GM10847 (cell line): ENCODE measurements around the gene TSPAN2.

Experiments
- POLR2A ChIP-seq: IDR thresholded peaks from 2 replicates; pipeline ENCODE4 v1.6.1; 2011; ENCODE audit not compliant: insufficient read length; ENCODE audit errors: extremely low read depth

Gene TSPAN2

GRCh38 chr1:115090956-115091355, 1.7 kb upstream of the TSPAN2 start:
- TF ChIP-seq POLR2A: no peak

DNA sequence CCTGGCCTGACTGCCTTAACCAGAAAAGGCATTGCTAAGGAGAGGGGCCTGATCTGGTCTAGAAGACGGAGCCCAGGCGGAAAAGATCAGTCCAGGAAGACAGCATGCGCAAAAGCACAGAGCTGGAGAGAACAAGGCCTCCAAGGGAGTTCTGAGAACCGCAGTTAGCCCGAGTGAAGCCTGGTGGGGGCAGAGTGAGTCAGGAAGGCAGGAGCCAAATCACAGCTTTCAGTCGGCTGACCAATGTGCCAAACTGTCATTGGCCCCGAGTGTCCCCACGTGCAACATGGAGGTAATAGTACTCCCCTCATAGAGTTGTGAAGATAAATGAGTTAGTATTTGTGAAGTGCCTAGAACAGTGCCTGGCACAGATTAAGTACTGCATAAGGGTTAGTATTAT, 1.2 kb upstream of the TSPAN2 start:
- TF ChIP-seq POLR2A: no peak

DNA sequence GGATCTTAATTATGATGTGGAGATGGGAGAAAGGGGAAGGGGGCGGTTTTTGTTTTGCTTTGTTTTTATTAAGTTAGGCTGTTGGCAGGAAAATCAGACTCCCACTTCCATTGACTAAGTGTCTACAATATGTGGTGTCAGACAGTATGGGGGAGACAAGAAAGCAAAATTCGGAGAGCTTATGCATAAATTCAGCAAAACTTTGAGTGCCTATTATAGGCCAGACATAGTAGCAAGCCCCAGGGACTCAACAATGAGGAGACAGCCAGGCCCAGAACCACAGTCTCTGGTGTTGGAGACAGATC, 835 bp upstream of the TSPAN2 start:
- no peak for TF ChIP-seq POLR2A

DNA sequence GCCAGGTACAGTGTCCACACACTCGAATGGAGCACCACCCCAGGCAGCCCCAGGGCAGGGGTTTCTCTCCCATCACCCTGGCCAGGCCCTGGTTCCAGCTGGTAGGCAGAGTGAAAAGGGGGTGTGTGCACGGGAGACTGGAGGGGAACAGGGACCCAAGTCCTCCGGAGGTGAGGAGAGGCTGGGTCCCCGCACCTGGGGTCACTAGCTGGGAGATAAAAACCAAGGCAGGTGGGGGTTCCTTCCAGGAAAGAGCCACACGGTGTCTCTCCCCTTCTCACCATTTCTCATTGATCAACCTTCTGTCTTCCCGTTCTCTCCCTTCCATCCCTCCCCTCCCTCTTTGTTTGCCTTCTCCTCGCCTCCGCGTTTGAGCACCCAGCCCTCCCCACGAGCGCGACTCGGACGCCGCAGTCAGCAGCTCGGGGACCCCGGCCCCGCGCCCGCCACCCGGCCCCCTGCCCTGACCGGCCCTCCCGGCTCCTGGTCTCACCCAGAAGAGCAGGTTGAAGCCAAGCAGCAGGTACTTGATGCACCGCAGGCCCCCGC, 358 bp downstream of the TSPAN2 start:
- no peak for TF ChIP-seq POLR2A

DNA sequence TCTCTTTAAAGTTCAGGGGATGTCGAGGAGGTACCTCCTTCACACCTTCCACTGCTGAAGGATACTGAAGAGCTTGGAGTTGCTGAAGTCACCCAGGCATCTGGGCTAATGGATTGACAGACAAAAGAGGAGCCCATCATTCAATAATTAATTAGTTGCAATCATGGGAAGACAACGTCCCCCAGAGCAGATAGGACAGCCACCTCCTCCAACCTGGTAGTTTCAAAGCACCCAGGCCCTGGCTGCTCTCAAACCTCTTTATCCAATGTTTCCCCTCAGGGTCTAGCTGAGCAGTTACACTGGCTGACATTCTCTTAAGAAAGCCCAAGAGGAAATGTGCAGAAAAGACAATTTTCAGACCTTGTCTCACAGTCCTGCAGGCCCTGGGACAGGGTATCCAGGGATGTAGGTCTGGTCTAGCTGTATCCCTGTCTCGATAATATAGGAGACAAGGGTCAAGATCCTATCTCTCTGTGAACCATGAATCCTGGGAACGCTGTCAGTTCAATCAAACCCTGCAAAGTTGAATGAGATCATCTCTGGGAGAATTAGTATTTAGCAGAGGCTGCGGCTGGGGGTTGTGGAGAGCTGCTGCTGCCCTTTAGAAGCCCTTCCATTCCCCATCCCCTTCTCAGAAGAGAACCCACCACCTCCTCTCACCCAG, 1.1 kb downstream of the TSPAN2 start:
- TF ChIP-seq POLR2A: no peak

DNA sequence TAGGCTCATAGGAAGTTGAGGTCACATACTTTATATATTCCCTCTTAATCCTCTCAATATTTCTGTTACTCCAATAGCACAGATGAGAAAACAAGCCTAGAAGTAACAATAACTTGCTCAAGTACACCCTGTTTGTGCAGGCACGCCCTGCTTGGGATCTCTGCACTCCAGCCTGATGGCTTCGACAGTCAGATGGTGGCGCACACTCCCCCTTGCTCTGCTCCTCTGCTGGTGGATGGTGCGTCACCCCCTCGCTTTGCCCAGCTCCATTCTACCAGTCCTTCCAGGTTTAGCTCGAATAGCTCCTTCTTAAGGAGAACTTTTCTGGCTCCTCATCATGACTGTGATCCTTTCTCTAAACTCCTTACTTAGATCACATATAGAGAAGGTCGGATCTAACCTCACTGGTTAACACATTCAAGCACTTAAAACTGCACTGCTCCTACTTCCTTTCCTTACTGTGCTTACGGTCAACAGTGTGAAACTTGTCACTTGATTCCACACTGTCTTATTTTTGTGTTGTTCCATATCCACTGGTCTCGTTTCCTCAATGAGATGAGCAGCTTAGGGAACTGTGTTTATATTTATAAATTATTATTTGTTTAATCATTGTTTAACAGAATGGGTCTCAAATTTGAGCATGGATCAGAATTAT, 3.0 kb downstream of the TSPAN2 start:
- no peak for TF ChIP-seq POLR2A

DNA sequence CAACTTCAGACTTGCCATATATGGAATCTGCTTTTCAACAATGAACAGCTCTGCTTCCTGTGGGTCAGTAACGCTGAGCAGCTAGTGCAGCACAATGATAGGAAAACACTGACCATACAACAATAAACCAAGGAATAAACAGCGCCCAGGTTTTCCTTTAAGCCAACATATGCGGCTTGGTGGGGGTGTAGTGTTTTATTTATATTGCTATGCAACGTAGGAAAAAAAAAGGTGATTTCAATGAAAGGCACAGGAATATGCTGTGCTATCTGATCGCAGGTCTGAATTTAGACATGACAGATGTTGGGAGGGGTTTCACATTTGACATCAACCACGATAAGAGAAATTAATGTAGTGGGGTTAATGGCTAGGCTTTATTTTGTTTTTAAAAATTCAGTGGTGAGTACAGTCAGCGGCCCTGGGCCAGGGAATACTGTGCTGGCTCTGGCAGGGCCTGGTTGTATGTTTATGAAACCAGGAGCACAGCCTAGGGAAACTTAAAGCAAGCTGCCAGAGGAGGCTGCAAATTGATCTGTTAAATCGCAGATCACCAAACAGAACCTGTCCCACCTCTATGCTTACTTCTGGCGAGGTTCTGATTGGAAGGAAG, 4.3 kb downstream of the TSPAN2 start:
- no peak for TF ChIP-seq POLR2A

GRCh38 chr1:115082949-115083348, 6.4 kb downstream of the TSPAN2 start:
- TF ChIP-seq POLR2A: no peak

- no peak for TF ChIP-seq POLR2A
Observed at GRCh38 chr1:115078708-115079107, 10.6 kb downstream of the TSPAN2 start.

GRCh38 chr1:115077984-115078330, 11.3 kb downstream of the TSPAN2 start:
- TF ChIP-seq POLR2A: no peak

GRCh38 chr1:115077286-115077983, 11.9 kb downstream of the TSPAN2 start:
- no peak for TF ChIP-seq POLR2A

GRCh38 chr1:115076384-115076915, 12.9 kb downstream of the TSPAN2 start:
- TF ChIP-seq POLR2A: no peak

GRCh38 chr1:115074839-115075534, 14.3 kb downstream of the TSPAN2 start:
- TF ChIP-seq POLR2A: no peak

GRCh38 chr1:115073298-115074087, 15.8 kb downstream of the TSPAN2 start:
- TF ChIP-seq POLR2A: no peak
